Transverse colon (tissue), 4 donors: ENCODE data around the gene TBC1D19.

Experiments
- EP300 ChIP-seq: sonication (generic); formaldehyde crosslinking; IDR thresholded peaks from one replicate; pipeline ENCODE4 v1.6.1; 2017; ENCODE audit warnings: antibody characterized with exemption, low read depth
- POLR2A ChIP-seq: fragments of 450-650 bp; IDR thresholded peaks from one replicate; pipeline ENCODE4 v1.6.1; 2016; ENCODE audit warnings: antibody characterized with exemption, mild to moderate bottlenecking, moderate library complexity
- POLR2AphosphoS5 ChIP-seq, 3 donors: sonication (generic); formaldehyde crosslinking; IDR thresholded peaks; one replicate each; pipeline ENCODE4 v1.6.1; 2016; ENCODE audit warnings: antibody characterized with exemption in 3 of 3
- TF ChIP-seq, protein P1 (sequence below), 5 experiments: fragments of 200-600 bp in 3 of 5; fragments of 450-650 bp in 2 of 5; sonication (generic) in 3 of 5; IDR thresholded peaks; 1 replicate in 2 of 5; 2 replicates in 3 of 5; pipeline ENCODE4 v1.5.1; 2016 to 2017; ENCODE audit warnings: antibody characterized with exemption in 5 of 5, inconsistent platforms in 3 of 5, mild to moderate bottlenecking in 2 of 5, moderate library complexity in 1 of 5

DNA sequence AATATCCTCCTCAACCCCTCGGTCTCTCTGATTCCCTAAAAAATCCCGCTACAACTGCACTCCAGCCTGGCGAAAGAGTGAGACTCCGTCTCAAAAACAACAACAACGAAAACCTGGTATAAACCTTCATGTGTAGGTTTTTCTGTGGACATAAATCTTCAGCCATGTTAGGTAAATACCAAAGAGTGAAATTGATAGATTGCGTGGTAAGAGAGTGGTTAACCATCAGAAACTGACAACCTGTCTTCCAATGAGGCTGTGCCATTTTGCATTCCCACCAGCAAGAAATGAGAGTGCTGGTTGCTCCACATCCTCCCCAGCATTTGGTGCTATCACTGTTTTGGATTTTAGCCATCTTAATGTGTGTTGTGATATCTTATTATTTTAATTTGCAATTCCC lies 10.9 kb downstream of the TBC1D19 start:
- TF ChIP-seq POLR2A (no peak), EP300 (no peak), POLR2AphosphoS5 (IDR thresholded peaks at IDR 0.05) (no peak)
- TF ChIP-seq, protein P1, sequence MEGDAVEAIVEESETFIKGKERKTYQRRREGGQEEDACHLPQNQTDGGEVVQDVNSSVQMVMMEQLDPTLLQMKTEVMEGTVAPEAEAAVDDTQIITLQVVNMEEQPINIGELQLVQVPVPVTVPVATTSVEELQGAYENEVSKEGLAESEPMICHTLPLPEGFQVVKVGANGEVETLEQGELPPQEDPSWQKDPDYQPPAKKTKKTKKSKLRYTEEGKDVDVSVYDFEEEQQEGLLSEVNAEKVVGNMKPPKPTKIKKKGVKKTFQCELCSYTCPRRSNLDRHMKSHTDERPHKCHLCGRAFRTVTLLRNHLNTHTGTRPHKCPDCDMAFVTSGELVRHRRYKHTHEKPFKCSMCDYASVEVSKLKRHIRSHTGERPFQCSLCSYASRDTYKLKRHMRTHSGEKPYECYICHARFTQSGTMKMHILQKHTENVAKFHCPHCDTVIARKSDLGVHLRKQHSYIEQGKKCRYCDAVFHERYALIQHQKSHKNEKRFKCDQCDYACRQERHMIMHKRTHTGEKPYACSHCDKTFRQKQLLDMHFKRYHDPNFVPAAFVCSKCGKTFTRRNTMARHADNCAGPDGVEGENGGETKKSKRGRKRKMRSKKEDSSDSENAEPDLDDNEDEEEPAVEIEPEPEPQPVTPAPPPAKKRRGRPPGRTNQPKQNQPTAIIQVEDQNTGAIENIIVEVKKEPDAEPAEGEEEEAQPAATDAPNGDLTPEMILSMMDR (IDR thresholded peaks at IDR 0.05): no peak
